Measurements from ENCODE around the gene MAP3K7CL.

DNA sequence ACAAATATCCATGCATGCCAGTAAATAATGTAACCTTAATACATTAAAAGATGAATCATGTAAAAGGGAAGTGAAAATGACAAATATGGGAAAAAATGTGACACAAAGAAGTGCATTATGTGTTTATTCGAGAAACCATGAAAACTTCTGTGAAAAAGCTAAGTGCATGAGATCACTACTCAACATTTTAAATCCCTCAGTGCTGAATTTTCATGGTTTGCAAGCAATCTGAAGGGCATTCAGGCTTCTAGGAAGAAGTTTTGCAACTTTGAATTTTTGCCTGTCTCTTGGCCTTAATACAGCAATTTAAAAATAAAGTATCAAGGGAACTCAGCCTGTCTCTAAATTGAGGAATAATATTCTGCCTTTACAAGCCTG lies 78.2 kb downstream of the MAP3K7CL start:
- TF ChIP-seq, protein P1, sequence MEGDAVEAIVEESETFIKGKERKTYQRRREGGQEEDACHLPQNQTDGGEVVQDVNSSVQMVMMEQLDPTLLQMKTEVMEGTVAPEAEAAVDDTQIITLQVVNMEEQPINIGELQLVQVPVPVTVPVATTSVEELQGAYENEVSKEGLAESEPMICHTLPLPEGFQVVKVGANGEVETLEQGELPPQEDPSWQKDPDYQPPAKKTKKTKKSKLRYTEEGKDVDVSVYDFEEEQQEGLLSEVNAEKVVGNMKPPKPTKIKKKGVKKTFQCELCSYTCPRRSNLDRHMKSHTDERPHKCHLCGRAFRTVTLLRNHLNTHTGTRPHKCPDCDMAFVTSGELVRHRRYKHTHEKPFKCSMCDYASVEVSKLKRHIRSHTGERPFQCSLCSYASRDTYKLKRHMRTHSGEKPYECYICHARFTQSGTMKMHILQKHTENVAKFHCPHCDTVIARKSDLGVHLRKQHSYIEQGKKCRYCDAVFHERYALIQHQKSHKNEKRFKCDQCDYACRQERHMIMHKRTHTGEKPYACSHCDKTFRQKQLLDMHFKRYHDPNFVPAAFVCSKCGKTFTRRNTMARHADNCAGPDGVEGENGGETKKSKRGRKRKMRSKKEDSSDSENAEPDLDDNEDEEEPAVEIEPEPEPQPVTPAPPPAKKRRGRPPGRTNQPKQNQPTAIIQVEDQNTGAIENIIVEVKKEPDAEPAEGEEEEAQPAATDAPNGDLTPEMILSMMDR (IDR thresholded peaks at IDR 0.05) = no peak
- no peak for TF ChIP-seq POLR2A (IDR thresholded peaks at IDR 0.05)
- no peak for TF ChIP-seq POLR2AphosphoS5 (IDR thresholded peaks at IDR 0.05)
- no peak for TF ChIP-seq EP300 (IDR thresholded peaks at IDR 0.05; ENCODE audit: low read depth)

Data from transverse colon (tissue), 4 donors.